Mesendoderm (in vitro differentiated cells): ENCODE data around the gene IFI6. TPM values are rescaled to one million over a fixed set of nuclear protein-coding genes. Genes with fewer than 3 reads are reported as not detected.
"Not testable (repeated sequence)": the region's sequence is repeated elsewhere in the genome, so short reads cannot be mapped to it uniquely, and the experiment has no call there.

Experiments
- DNase-seq: peaks from one replicate; pipeline ENCODE4 v3.0.0; 2013
- H2AK5ac ChIP-seq: 2 replicates; pipeline ENCODE4 v1.6.1; 2013; ENCODE audit warnings: low read length, inconsistent platforms
- H2BK120ac ChIP-seq: 2 replicates; pipeline ENCODE4 v1.6.1; 2013; ENCODE audit warnings: low read depth, mild to moderate bottlenecking, low read length, moderate library complexity, mixed read lengths
- H2BK15ac ChIP-seq: replicated peaks from 2 replicates; pipeline ENCODE4 v1.6.1; 2013; ENCODE audit warnings: low read depth, mild to moderate bottlenecking, moderate library complexity
- H2BK5ac ChIP-seq: 2 replicates; pipeline ENCODE4 v1.6.1; 2013; ENCODE audit warnings: low read length, inconsistent platforms
- H3K18ac ChIP-seq: 2 replicates; pipeline ENCODE4 v1.6.1; 2013; ENCODE audit warnings: mild to moderate bottlenecking, low read length, mixed read lengths
- H3K23ac ChIP-seq: one replicate; pipeline ENCODE4 v1.6.1; 2013; ENCODE audit warnings: low read length
- H3K27ac ChIP-seq: 2 replicates; pipeline ENCODE4 v1.5.1; 2013; ENCODE audit warnings: low read depth, mild to moderate bottlenecking, inconsistent platforms, low read length, moderate library complexity
- H3K27me3 ChIP-seq: 2 replicates; pipeline ENCODE4 v1.6.1; 2013; ENCODE audit warnings: low read length, control low read depth, mild to moderate bottlenecking, inconsistent platforms; ENCODE audit not compliant: insufficient read depth, poor library complexity
- H3K36me3 ChIP-seq: 2 replicates; pipeline ENCODE4 v1.6.1; 2013; ENCODE audit warnings: low read length, inconsistent platforms; ENCODE audit not compliant: control insufficient read depth, insufficient read depth
- H3K4ac ChIP-seq: one replicate; pipeline ENCODE4 v1.6.1; 2013; ENCODE audit warnings: low read depth, mild to moderate bottlenecking, low read length, moderate library complexity
- H3K4me1 ChIP-seq: 2 replicates; pipeline ENCODE4 v1.6.1; 2013; ENCODE audit warnings: low read depth, low read length, inconsistent platforms; ENCODE audit not compliant: control insufficient read depth
- H3K4me2 ChIP-seq: 2 replicates; pipeline ENCODE4 v1.6.1; 2013; ENCODE audit warnings: low read length
- H3K4me3 ChIP-seq: 2 replicates; pipeline ENCODE4 v1.5.1; 2013; ENCODE audit warnings: mild to moderate bottlenecking, low read length
- H3K56ac ChIP-seq: one replicate; pipeline ENCODE4 v1.6.1; 2013; ENCODE audit warnings: low read length
- H3K79me1 ChIP-seq: 2 replicates; pipeline ENCODE4 v1.6.1; 2013; ENCODE audit warnings: low read length, inconsistent platforms
- H3K79me2 ChIP-seq: 2 replicates; pipeline ENCODE4 v1.6.1; 2013; ENCODE audit warnings: mild to moderate bottlenecking, low read length; ENCODE audit not compliant: control insufficient read depth, insufficient read depth
- H3K9ac ChIP-seq: 2 replicates; pipeline ENCODE4 v1.6.1; 2013; ENCODE audit warnings: low read length, inconsistent platforms
- H4K5ac ChIP-seq: one replicate; pipeline ENCODE4 v1.6.1; 2013; ENCODE audit warnings: low read length
- H4K8ac ChIP-seq: one replicate; pipeline ENCODE4 v1.6.1; 2013; ENCODE audit warnings: low read depth, mild to moderate bottlenecking, control low read depth, low read length, moderate library complexity
- WGBS: extraction: QIAGEN DNeasy Blood & Tissue Kit; methylation state at CpG from one replicate; pipeline ENCODE4 v1.1.7; 2013; ENCODE audit warnings: low lambda C conversion rate, missing lambda C conversion rate; ENCODE audit not compliant: insufficient coverage; ENCODE audit errors: extremely low coverage; 5-methylcytosine and 5-hydroxymethylcytosine counted together
- small RNA-seq: library from polyadenylated mRNA; stranded (forward); fragments of <200 nt; extraction: miRNeasy Mini kit (QIAGEN cat#:217004); gene quantifications from one replicate; pipeline ENCODE3, GENCODE V24; 2013; ENCODE audit not compliant: insufficient read depth

Gene IFI6

GRCh38 chr1:27619782-27620438, 52.1 kb downstream of the IFI6 start:
- not testable (repeated sequence) for H2BK120ac ChIP-seq, H3K4ac ChIP-seq, H3K4me1 ChIP-seq, H3K23ac ChIP-seq, H3K27ac ChIP-seq, H4K5ac ChIP-seq, H3K18ac ChIP-seq, H3K9ac ChIP-seq, H2BK15ac ChIP-seq, H3K79me2 ChIP-seq, H2BK5ac ChIP-seq, H3K27me3 ChIP-seq, H3K4me2 ChIP-seq, H3K79me1 ChIP-seq, H4K8ac ChIP-seq, H3K56ac ChIP-seq, H3K36me3 ChIP-seq, H3K4me3 ChIP-seq, H2AK5ac ChIP-seq, DNase-seq
- WGBS = no CpG with 5 or more reads among the region's 7 CpGs

- Histone ChIP-seq H4K8ac (no peak overlapping the region), H3K4me2 (no peak overlapping the region), H2BK120ac (no peak overlapping the region), H2BK15ac (no peak overlapping the region), H3K27me3 (no peaks in the 10 kb centered on the region), H3K4me3 (no peak overlapping the region), H3K56ac (no peak overlapping the region), H3K4me1 (peaks cover 2% of the 10 kb centered on the region), H3K9ac (no peak overlapping the region), H2AK5ac (no peak overlapping the region), H3K79me2 (no peaks in the 10 kb centered on the region), H3K36me3 (no peaks in the 10 kb centered on the region), H3K79me1 (no peaks in the 10 kb centered on the region), H3K23ac (no peak overlapping the region), H3K4ac (no peak overlapping the region), H3K27ac (no peak overlapping the region), H4K5ac (no peak overlapping the region), H3K18ac (no peak overlapping the region), H2BK5ac (no peak overlapping the region)
- WGBS = 100% methylated on average over 1 of the region's 14 CpGs
- DNase-seq = no peak
Observed at GRCh38 chr1:27618341-27619082, 53.5 kb downstream of the IFI6 start.

GRCh38 chr1:27617420-27617819, 54.6 kb downstream of the IFI6 start:
- Histone ChIP-seq H4K8ac (no peak overlapping the region), H3K4me3 (no peak overlapping the region), H2AK5ac (no peak overlapping the region), H3K36me3 (no peaks in the 10 kb centered on the region), H3K4me2 (no peak overlapping the region), H3K27ac (no peak overlapping the region), H3K79me1 (no peaks in the 10 kb centered on the region), H3K23ac (no peak overlapping the region), H3K4ac (no peak overlapping the region), H2BK5ac (no peak overlapping the region), H3K56ac (no peak overlapping the region), H4K5ac (no peak overlapping the region), H3K27me3 (no peaks in the 10 kb centered on the region), H3K18ac (no peak overlapping the region), H3K79me2 (no peaks in the 10 kb centered on the region), H2BK120ac (no peak overlapping the region), H3K9ac (no peak overlapping the region), H3K4me1 (no peaks in the 10 kb centered on the region), H2BK15ac (no peak overlapping the region)
- WGBS = no CpG with 5 or more reads among the region's 2 CpGs
- DNase-seq = no peak

- Histone ChIP-seq H3K36me3 (no peaks in the 10 kb centered on the region), H2BK5ac (no peak overlapping the region), H3K4me2 (no peak overlapping the region), H3K4me1 (no peaks in the 10 kb centered on the region), H3K23ac (no peak overlapping the region), H2BK120ac (no peak overlapping the region), H4K5ac (no peak overlapping the region), H3K79me1 (no peaks in the 10 kb centered on the region), H2AK5ac (no peak overlapping the region), H3K4me3 (no peak overlapping the region), H3K18ac (no peak overlapping the region), H3K27ac (no peak overlapping the region), H3K9ac (no peak overlapping the region), H4K8ac (no peak overlapping the region), H3K79me2 (no peaks in the 10 kb centered on the region), H3K56ac (no peak overlapping the region), H2BK15ac (no peak overlapping the region), H3K27me3 (no peaks in the 10 kb centered on the region), H3K4ac (no peak overlapping the region)
- no peak for DNase-seq
- WGBS = no CpG with 5 or more reads among the region's 2 CpGs
Observed at GRCh38 chr1:27616441-27616840, 55.6 kb downstream of the IFI6 start.

Small RNA genes within 50 kb of the gene (small RNA-seq; reads per million reads assigned to genes)
- gene AL031729.1 (not detected), gene RNU6-424P (not detected), gene RNU6-949P (not detected)
